D721Med (cell line): Measurements from ENCODE around the gene NTSR2.

Experiments used
- DNase-seq: peaks from one replicate; pipeline ENCODE4 v3.0.0; 2011; ENCODE audit warnings: low spot score; ENCODE audit not compliant: insufficient read length
- FAIRE-seq: peaks from 2 replicates; lab custom pipeline; 2011; peaks lifted over from hg19 to GRCh38; lab: Jason Lieb, UNC
- TF ChIP-seq, protein P1 (sequence below): IDR thresholded peaks from 2 replicates; pipeline ENCODE4 v1.5.1; 2012; ENCODE audit warnings: mild to moderate bottlenecking, control low read depth; ENCODE audit not compliant: insufficient read depth; ENCODE audit errors: missing control alignments

NTSR2 gene

GRCh38 chr2:11612553-11613215, 57.3 kb downstream of the NTSR2 start:
- TF ChIP-seq, protein P1, sequence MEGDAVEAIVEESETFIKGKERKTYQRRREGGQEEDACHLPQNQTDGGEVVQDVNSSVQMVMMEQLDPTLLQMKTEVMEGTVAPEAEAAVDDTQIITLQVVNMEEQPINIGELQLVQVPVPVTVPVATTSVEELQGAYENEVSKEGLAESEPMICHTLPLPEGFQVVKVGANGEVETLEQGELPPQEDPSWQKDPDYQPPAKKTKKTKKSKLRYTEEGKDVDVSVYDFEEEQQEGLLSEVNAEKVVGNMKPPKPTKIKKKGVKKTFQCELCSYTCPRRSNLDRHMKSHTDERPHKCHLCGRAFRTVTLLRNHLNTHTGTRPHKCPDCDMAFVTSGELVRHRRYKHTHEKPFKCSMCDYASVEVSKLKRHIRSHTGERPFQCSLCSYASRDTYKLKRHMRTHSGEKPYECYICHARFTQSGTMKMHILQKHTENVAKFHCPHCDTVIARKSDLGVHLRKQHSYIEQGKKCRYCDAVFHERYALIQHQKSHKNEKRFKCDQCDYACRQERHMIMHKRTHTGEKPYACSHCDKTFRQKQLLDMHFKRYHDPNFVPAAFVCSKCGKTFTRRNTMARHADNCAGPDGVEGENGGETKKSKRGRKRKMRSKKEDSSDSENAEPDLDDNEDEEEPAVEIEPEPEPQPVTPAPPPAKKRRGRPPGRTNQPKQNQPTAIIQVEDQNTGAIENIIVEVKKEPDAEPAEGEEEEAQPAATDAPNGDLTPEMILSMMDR, result no peak
- FAIRE-seq (no peak), DNase-seq (no peak)

- DNase-seq (no peak), FAIRE-seq (no peak)
- TF ChIP-seq, protein P1, result no peak
Measured at GRCh38 chr2:11611251-11611650, 58.7 kb downstream of the NTSR2 start.

- TF ChIP-seq, protein P1, result no peak
- DNase-seq, result no peak
- FAIRE-seq, result no peak
Measured at GRCh38 chr2:11610624-11611242, 59.3 kb downstream of the NTSR2 start.
